Activated T-cell treated with anti-CD3 and anti-CD28 coated beads, Interleukin-2, amount 50 U/mL, for 4 hours (primary cell): ENCODE data around the gene CDK16. TPM values are rescaled to one million over a fixed set of nuclear protein-coding genes. Genes with fewer than 3 reads are reported as not detected.

Experiments
- ATAC-seq, 2 donors: fragments of 200-7000 bp; cut with Tn5 transposase; one replicate each; pipeline ENCODE4 v1.10.0; 2021
- DNase-seq: peaks from one replicate; pipeline ENCODE4 v3.0.0-alpha.2; 2020
- H3K27me3 Mint-ChIP-seq: one replicate; pipeline ENCODE4 v1.8.0; 2021; ENCODE audit warnings: low read depth, mixed read lengths
- H3K36me3 Mint-ChIP-seq: one replicate; pipeline ENCODE4 v1.8.0; 2022; ENCODE audit warnings: mixed read lengths; ENCODE audit not compliant: insufficient read depth
- H3K4me1 Mint-ChIP-seq: one replicate; pipeline ENCODE4 v1.8.0; 2021; ENCODE audit warnings: low read depth, mixed read lengths
- H3K4me3 Mint-ChIP-seq: one replicate; pipeline ENCODE4 v1.8.0; 2021; ENCODE audit warnings: mild to moderate bottlenecking, moderate library complexity, mixed read lengths
- H3K9me3 Mint-ChIP-seq: one replicate; pipeline ENCODE4 v1.8.0; 2021; ENCODE audit warnings: mixed read lengths
- total RNA-seq, 3 donors: library from RNA; stranded (reverse); gene quantifications; one replicate each; pipeline ENCODE4 v1.2.1, GENCODE V29; 2021

CDK16 gene
- total RNA-seq, 3 donors from 2014 or later, result 45.4 to 51.4 (median 49.4) TPM

- H3K36me3 Mint-ChIP-seq, result peaks cover 9% of the 10 kb centered on the region
- H3K27me3 Mint-ChIP-seq, result no peaks in the 10 kb centered on the region
- H3K9me3 Mint-ChIP-seq, result no peaks in the 10 kb centered on the region
- no peak overlapping the region for H3K4me3 Mint-ChIP-seq
- no peak for DNase-seq
- no peak for ATAC-seq
- H3K4me1 Mint-ChIP-seq, result peaks cover 26% of the 10 kb centered on the region
Measured at GRCh38 chrX:47223476-47224250, 5.2 kb downstream of the CDK16 start.

- Mint-ChIP-seq H3K36me3 (peaks cover 9% of the 10 kb centered on the region), H3K9me3 (no peaks in the 10 kb centered on the region), H3K4me3 (no peak overlapping the region), H3K4me1 (peaks cover 24% of the 10 kb centered on the region), H3K27me3 (no peaks in the 10 kb centered on the region)
- DNase-seq (no peak), ATAC-seq (no peak)
Measured at GRCh38 chrX:47224266-47224895, 5.9 kb downstream of the CDK16 start.

- no peaks in the 10 kb centered on the region for H3K9me3 Mint-ChIP-seq
- no peak for ATAC-seq
- DNase-seq, result no peak
- peaks cover 19% of the 10 kb centered on the region for H3K4me1 Mint-ChIP-seq
- H3K27me3 Mint-ChIP-seq, result no peaks in the 10 kb centered on the region
- H3K4me3 Mint-ChIP-seq, result no peak overlapping the region
- H3K36me3 Mint-ChIP-seq, result peaks cover 11% of the 10 kb centered on the region
Measured at GRCh38 chrX:47224896-47225290, 6.4 kb downstream of the CDK16 start.

- DNase-seq, result no peak
- Mint-ChIP-seq H3K27me3 (no peaks in the 10 kb centered on the region), H3K4me1 (peaks cover 10% of the 10 kb centered on the region), H3K4me3 (no peak overlapping the region), H3K36me3 (peaks cover 13% of the 10 kb centered on the region), H3K9me3 (no peaks in the 10 kb centered on the region)
- no peak for ATAC-seq
Measured at GRCh38 chrX:47226071-47226470, 7.6 kb downstream of the CDK16 start.

- DNase-seq (no peak), ATAC-seq (no peak)
- Mint-ChIP-seq H3K27me3 (no peaks in the 10 kb centered on the region), H3K36me3 (peaks cover 13% of the 10 kb centered on the region), H3K4me1 (peaks cover 7% of the 10 kb centered on the region), H3K4me3 (no peak overlapping the region), H3K9me3 (no peaks in the 10 kb centered on the region)
Measured at GRCh38 chrX:47226531-47227333, 8.3 kb downstream of the CDK16 start.

- Mint-ChIP-seq H3K27me3 (no peaks in the 10 kb centered on the region), H3K36me3 (peaks cover 13% of the 10 kb centered on the region), H3K4me3 (no peak overlapping the region), H3K9me3 (no peaks in the 10 kb centered on the region), H3K4me1 (peaks cover 3% of the 10 kb centered on the region)
- ATAC-seq (no peak), DNase-seq (no peak)
Measured at GRCh38 chrX:47227334-47227583, 8.8 kb downstream of the CDK16 start.

DNA sequence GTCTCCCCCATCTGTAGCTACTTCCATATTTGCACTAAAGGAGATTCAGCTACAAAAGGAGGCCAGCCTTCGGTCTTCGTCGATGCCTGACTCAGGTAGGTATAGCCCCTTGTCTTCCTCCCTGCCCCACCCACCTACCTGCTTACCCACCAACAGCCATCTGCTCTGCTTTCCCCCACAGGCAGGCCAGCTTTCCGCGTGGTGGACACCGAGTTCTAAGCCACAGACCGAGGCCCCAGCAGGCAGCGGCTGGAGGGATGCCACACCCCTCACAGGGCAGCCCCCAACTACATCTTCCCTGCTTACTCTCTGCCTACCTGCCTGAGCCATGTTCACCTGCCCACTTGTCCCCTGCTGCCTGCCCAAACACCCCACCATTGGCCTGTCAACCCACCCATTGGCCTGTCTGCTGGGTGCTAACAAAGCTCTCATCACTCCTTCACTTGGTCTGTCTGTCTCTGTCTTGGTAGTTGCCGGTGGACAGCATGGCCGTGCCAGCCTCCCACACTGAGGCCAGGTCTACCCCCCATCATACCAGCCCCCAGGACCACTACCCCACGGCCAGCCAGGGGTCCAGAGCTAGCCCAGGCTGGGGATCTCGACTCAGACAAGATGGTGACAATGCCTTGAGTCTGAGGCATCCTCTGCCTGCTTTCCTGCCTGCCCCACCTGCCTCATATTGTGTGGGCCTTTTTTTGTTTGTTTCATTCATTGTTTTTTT, 10.2 kb downstream of the CDK16 start:
- peaks cover 13% of the 10 kb centered on the region for H3K36me3 Mint-ChIP-seq
- DNase-seq (no peak), ATAC-seq (no peak)
- peaks cover 2% of the 10 kb centered on the region for H3K4me1 Mint-ChIP-seq
- no peaks in the 10 kb centered on the region for H3K9me3 Mint-ChIP-seq
- H3K4me3 Mint-ChIP-seq, result no peak overlapping the region
- H3K27me3 Mint-ChIP-seq, result no peaks in the 10 kb centered on the region

GRCh38 chrX:47229427-47229826, 10.9 kb downstream of the CDK16 start:
- ATAC-seq, result no peak
- H3K9me3 Mint-ChIP-seq, result no peaks in the 10 kb centered on the region
- H3K4me1 Mint-ChIP-seq, result peaks cover 2% of the 10 kb centered on the region
- no peak overlapping the region for H3K4me3 Mint-ChIP-seq
- H3K36me3 Mint-ChIP-seq, result peaks cover 13% of the 10 kb centered on the region
- H3K27me3 Mint-ChIP-seq, result no peaks in the 10 kb centered on the region
- no peak for DNase-seq

GRCh38 chrX:47230136-47230868, 11.8 kb downstream of the CDK16 start:
- Mint-ChIP-seq H3K4me1 (peaks cover 6% of the 10 kb centered on the region), H3K4me3 (no peak overlapping the region), H3K36me3 (peaks cover 13% of the 10 kb centered on the region), H3K27me3 (no peaks in the 10 kb centered on the region), H3K9me3 (no peaks in the 10 kb centered on the region)
- no peak for ATAC-seq
- DNase-seq, result no peak

DNA sequence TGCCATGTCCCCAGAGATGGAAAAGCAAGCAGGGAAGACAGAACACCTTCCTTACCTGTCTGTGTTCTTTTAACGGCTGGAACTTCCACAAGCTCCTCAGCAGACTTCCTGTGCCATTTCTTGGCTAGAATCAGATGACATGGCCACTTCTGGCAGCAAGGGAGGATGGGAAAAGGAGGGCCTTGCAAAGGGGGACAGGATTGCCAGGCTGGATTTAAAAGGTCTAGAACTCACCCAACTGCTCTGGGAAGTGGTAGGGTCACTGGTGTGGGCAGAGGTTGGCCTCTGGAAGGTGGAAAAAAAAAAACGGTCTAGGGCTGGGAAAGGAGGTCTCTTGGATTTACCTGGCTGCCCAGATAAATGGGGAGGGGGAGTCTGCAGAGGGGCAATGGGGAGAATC, 12.7 kb downstream of the CDK16 start:
- Mint-ChIP-seq H3K4me1 (peaks cover 15% of the 10 kb centered on the region), H3K36me3 (peaks cover 13% of the 10 kb centered on the region), H3K4me3 (no peak overlapping the region), H3K9me3 (no peaks in the 10 kb centered on the region), H3K27me3 (no peaks in the 10 kb centered on the region)
- DNase-seq (no peak), ATAC-seq (no peak)

DNA sequence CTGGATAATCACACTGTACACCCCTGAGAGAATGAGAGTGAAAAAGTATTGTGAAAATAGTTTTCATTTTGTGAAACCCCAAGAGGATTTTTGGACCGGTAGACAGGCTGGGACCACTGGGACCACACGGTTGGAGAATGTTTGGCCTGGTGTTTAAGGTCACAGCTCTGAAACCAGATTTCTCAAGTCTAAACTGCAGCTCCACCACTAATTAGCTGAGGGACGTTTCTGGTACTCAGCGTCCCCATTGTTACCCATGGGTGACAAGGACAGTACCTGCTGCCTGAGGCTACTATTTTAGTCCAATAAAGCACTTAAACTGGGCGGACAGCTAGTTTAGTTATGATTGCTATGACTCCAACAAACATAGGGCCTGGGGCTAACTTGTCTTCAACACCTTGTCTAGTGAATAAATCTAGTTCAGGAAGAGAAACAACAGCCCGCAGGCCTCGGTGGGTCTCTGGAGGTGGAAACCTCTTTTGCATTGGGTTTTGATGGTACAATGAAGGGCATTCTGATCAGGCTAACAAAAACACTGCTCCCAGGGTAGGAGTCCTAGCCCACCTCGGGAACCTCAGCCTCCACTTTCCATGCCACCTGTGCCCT, 13.8 kb downstream of the CDK16 start:
- H3K27me3 Mint-ChIP-seq, result no peaks in the 10 kb centered on the region
- DNase-seq (no peak), ATAC-seq (no peak)
- H3K9me3 Mint-ChIP-seq, result no peaks in the 10 kb centered on the region
- H3K4me3 Mint-ChIP-seq, result peak overlapping the region; percentile 88
- H3K4me1 Mint-ChIP-seq, result peaks cover 17% of the 10 kb centered on the region
- peaks cover 12% of the 10 kb centered on the region for H3K36me3 Mint-ChIP-seq

GRCh38 chrX:47232803-47233332, 14.4 kb downstream of the CDK16 start, which contains the start of gene USP11:
USP11 (plus strand) TSS chrX:47233009; CDS start chrX:47233044, 35 bp downstream.
- peak; percentile 39 for DNase-seq
- peaks cover 17% of the 10 kb centered on the region for H3K4me1 Mint-ChIP-seq
- H3K27me3 Mint-ChIP-seq, result no peaks in the 10 kb centered on the region
- H3K9me3 Mint-ChIP-seq, result no peaks in the 10 kb centered on the region
- ATAC-seq, result peak; percentile 23 to 32
- peaks cover 12% of the 10 kb centered on the region for H3K36me3 Mint-ChIP-seq
- peak within 1 kb of the TSS; percentile 88 for H3K4me3 Mint-ChIP-seq
